ENCODE measurements around the gene DCTD. TPM values are rescaled to one million over a fixed set of nuclear protein-coding genes. Genes with fewer than 3 reads are reported as not detected.

Gene DCTD
- total and polyA plus RNA-seq, 10 of the 15 experiments (the other 5 are each of a cell fraction or from before 2014, with no cell fraction given): 37.8 to 137 (median 92.1) TPM

DNA sequence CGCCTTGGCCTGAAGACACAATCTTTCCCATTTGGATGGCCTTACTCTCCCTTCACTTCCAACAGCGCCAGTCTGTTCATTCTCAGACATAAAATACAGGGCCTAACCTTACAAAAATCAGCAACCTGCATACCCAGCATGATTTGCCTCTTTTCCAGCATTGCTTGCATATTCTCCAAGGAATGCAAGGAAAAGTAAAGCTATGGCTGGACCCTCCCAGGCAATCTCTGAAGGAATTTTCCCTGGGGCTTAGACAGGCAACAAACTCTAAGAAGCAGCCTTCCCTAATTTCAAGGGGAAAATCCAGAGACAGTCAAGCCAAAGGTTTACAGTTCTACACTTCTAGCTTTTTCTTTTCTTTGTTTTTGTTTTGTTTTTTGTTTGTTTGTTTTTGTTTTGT lies 3.6 kb downstream of the DCTD start (continued):
- TF ChIP-seq RAD21 (IDR thresholded peaks at IDR 0.05; ENCODE audit: insufficient read depth, low read depth, low read length): no peak
- no peak for TF ChIP-seq POLR2A (IDR thresholded peaks at IDR 0.05; ENCODE audit: low read depth, low read length)

DNA sequence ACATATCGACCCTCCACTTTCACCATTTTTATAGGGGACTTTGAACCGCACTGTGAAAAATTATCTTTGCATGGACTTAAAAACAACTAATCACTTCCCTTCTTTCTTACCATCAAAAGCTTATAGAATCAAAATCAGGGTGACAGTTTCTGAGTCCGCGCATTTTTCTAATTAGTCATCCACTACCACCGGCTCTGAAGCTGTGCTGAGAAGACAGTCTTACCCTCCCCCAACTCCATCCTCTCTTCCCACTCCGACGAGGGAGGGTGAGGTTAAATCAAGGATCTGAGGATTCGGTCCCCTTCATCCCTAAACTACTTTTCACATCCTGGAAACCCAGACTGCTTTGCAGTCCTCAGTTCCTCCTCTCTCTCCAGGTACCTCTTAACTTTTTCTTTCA lies 4.2 kb downstream of the DCTD start:
- CTCF ChIA-PET: interaction anchor here (0.9 to 5.9 kb wide), 3 partner anchors 13 to 349 kb away, joined by 3 to 85 read pairs (median 8); no protein-coding TSS in a partner anchor
- no peak overlapping the region for H3K27ac ChIP-seq (ENCODE audit: control insufficient read depth, insufficient read depth)
- H3K4me1 ChIP-seq (ENCODE audit: control insufficient read depth, insufficient read depth, low read length): peaks cover 4% of the 10 kb centered on the region
- no peak overlapping the region for H2AFZ ChIP-seq (ENCODE audit: control insufficient read depth, low read depth, low read length)
- H3K9ac ChIP-seq (ENCODE audit: control insufficient read depth, insufficient read depth, low read length): no peak overlapping the region
- peaks cover 34% of the 10 kb centered on the region for H3K79me2 ChIP-seq (ENCODE audit: control insufficient read depth, insufficient read depth, low read length)
- no peak overlapping the region for H3K4me2 ChIP-seq (ENCODE audit: control insufficient read depth, insufficient read depth)
- RAD21 ChIA-PET (ENCODE audit: unreplicated experiment): interaction anchor here (1.0 to 3.0 kb wide), 2 partner anchors 12 to 44 kb away, joined by 3 to 16 read pairs; no protein-coding TSS in a partner anchor
- SMC1A ChIA-PET (ENCODE audit: uncharacterized antibody, unreplicated experiment): interaction anchor here (0.9 to 7.8 kb wide), 3 partner anchors 10 to 25 kb away, joined by 3 to 37 read pairs (median 4); no protein-coding TSS in a partner anchor
- no TSS peak for BruUV-seq (replicated peaks)
- peak overlapping the region; percentile 20; the same call in 1 of the 2 replicates for H3K4me3 ChIP-seq
- intact Hi-C loops (cut with micrococcal nuclease; ENCODE audit: unreplicated experiment) (no loop called here), in situ Hi-C loops (cut with MboI) (no loop called here)
- H3K36me3 ChIP-seq (ENCODE audit: control insufficient read depth in 2 of 2, insufficient read depth in 2 of 2, low read length in 1 of 2): peaks cover 5 to 23% of the 10 kb centered on the region in 2 experiments
- no peaks in the 10 kb centered on the region for H3K27me3 ChIP-seq (replicated peaks in 1 of 2; ENCODE audit: control insufficient read depth in 2 of 2, insufficient read depth in 2 of 2, low read length in 1 of 2)
- DNase-seq (ENCODE audit: low read depth, low spot score): no peak
- 91% methylated on average over 8 of the region's 8 CpGs for WGBS (ENCODE audit: insufficient coverage, insufficient replicate concordance, low lambda C conversion rate, missing lambda C conversion rate)
- POLR2A ChIA-PET: interaction anchor here (0.5 kb wide), 1 partner anchor 400 kb away, joined by 3 read pairs; no protein-coding TSS in a partner anchor
- no peak for ATAC-seq
- no peaks in the 10 kb centered on the region for H3K9me3 ChIP-seq (replicated peaks; ENCODE audit: control insufficient read depth, insufficient read depth, low read length)
- FAIRE-seq: no peak
- H4K20me1 ChIP-seq (ENCODE audit: control insufficient read depth, insufficient read depth): no peaks in the 10 kb centered on the region
- TF ChIP-seq ZNF207 (IDR thresholded peaks at IDR 0.05; ENCODE audit: borderline replicate concordance): no peak
- TF ChIP-seq YBX1 (IDR thresholded peaks at IDR 0.05): no peak
- TF ChIP-seq YY1 (IDR thresholded peaks at IDR 0.05; ENCODE audit: low read depth, low read length): no peak
- TF ChIP-seq SMAD5 (IDR thresholded peaks at IDR 0.05; ENCODE audit: low read depth): no peak
- TF ChIP-seq CREM (IDR thresholded peaks at IDR 0.05; ENCODE audit: low read depth): no peak
